HS-5 (cell line): ENCODE measurements around the gene ZC2HC1C.
"Not testable (repeated sequence)": the region's sequence is repeated elsewhere in the genome, so short reads cannot be mapped to it uniquely, and the experiment has no call there.

Experiments used
- DNase-seq: peaks from one replicate; pipeline ENCODE4 v3.0.0-alpha.2; 2012; ENCODE audit warnings: low read depth

Gene ZC2HC1C

GRCh38 chr14:75053396-75054291 lies 15.8 kb upstream of the ZC2HC1C start:
- no peak for DNase-seq

- DNase-seq, result no peak
Measured at GRCh38 chr14:75054421-75054820, 15.0 kb upstream of the ZC2HC1C start.

- no peak for DNase-seq
Measured at GRCh38 chr14:75059642-75060041, 9.8 kb upstream of the ZC2HC1C start.

- DNase-seq, result no peak
Measured at GRCh38 chr14:75060420-75060819, 9.0 kb upstream of the ZC2HC1C start.

GRCh38 chr14:75063013-75063412 lies 6.4 kb upstream of the ZC2HC1C start:
- no peak for DNase-seq

- peak; percentile 56 for DNase-seq
Measured at GRCh38 chr14:75063491-75064204, 5.8 kb upstream of the ZC2HC1C start, which contains the start of gene ACYP1. Gene ACYP1 (minus strand): TSS chr14:75064024. CDS start chr14:75063553, 471 bp downstream.

- no peak for DNase-seq
Measured at GRCh38 chr14:75064205-75064567, 5.3 kb upstream of the ZC2HC1C start.

GRCh38 chr14:75066691-75067090 lies 2.8 kb upstream of the ZC2HC1C start:
- no peak for DNase-seq

GRCh38 chr14:75067212-75067611 lies 2.2 kb upstream of the ZC2HC1C start:
- DNase-seq, result no peak

GRCh38 chr14:75067765-75068164 lies 1.7 kb upstream of the ZC2HC1C start:
- not testable (repeated sequence) for DNase-seq

- DNase-seq, result peak; percentile 49
Measured at GRCh38 chr14:75068294-75069120, 934 bp upstream of the ZC2HC1C start.

- DNase-seq, result no peak
Measured at GRCh38 chr14:75069811-75070145, 337 bp downstream of the ZC2HC1C start.

- DNase-seq, result no peak
Measured at GRCh38 chr14:75070383-75070782, 942 bp downstream of the ZC2HC1C start.

GRCh38 chr14:75077794-75078193 lies 8.4 kb downstream of the ZC2HC1C start:
- DNase-seq, result no peak

- DNase-seq, result no peak
Measured at GRCh38 chr14:75079521-75079920, 10.1 kb downstream of the ZC2HC1C start.

- no peak for DNase-seq
Measured at GRCh38 chr14:75081660-75082229, 12.3 kb downstream of the ZC2HC1C start.

GRCh38 chr14:75083271-75083670 lies 13.8 kb downstream of the ZC2HC1C start:
- DNase-seq, result no peak

GRCh38 chr14:75084513-75084912 lies 15.1 kb downstream of the ZC2HC1C start:
- no peak for DNase-seq

- DNase-seq, result no peak
Measured at GRCh38 chr14:75088153-75088552, 18.7 kb downstream of the ZC2HC1C start.

- DNase-seq, result no peak
Measured at GRCh38 chr14:75088566-75089373, 19.3 kb downstream of the ZC2HC1C start.

GRCh38 chr14:75090353-75090752 lies 20.9 kb downstream of the ZC2HC1C start:
- DNase-seq, result peak; percentile 23
